Thyroid gland (tissue), 4 donors: ENCODE results near the gene GAREM1.

Experiments used
- CTCF ChIP-seq, 6 experiments: fragments of 200-600 bp in 3 of 6; fragments of 450-650 bp in 3 of 6; sonication (generic) in 3 of 6; IDR thresholded peaks; one replicate each; pipeline ENCODE4 v1.5.1; 2016 to 2019; ENCODE audit warnings: antibody characterized with exemption in 6 of 6, mild to moderate bottlenecking in 2 of 6, inconsistent platforms in 1 of 6, moderate library complexity in 1 of 6
- POLR2A ChIP-seq, 2 donors: fragments of 450-650 bp; IDR thresholded peaks; one replicate each; pipeline ENCODE4 v1.6.1; 2017; ENCODE audit warnings: antibody characterized with exemption in 2 of 2, mild to moderate bottlenecking in 2 of 2, moderate library complexity in 1 of 2

- no peak for TF ChIP-seq CTCF (IDR thresholded peaks at IDR 0.05)
- TF ChIP-seq POLR2A (IDR thresholded peaks at IDR 0.05), result no peak
These were observed 33.4 kb downstream of the GAREM1 start for GRCh38 chr18:32437100-32437834.
